Karpas-422 (cell line): ENCODE data around the gene SCLT1. TPM values are rescaled to one million over a fixed set of nuclear protein-coding genes. Genes with fewer than 3 reads are reported as not detected.

Experiments
- DNase-seq: peaks from one replicate; pipeline ENCODE4 v3.0.0-alpha.2; 2015
- H2AFZ ChIP-seq: fragments of 200-600 bp; sonication (generic); 2 replicates; pipeline ENCODE4 v1.6.1; 2014; ENCODE audit warnings: antibody characterized with exemption, low read length, mixed read lengths
- H3K27ac ChIP-seq: fragments of 200-600 bp; sonication (generic); 2 replicates; pipeline ENCODE4 v1.5.1; 2014; ENCODE audit warnings: mild to moderate bottlenecking, low read length, moderate library complexity
- H3K27me3 ChIP-seq: fragments of 200-600 bp; sonication (generic); 2 replicates; pipeline ENCODE4 v1.6.1; 2014; ENCODE audit warnings: low read length, mixed read lengths
- H3K36me3 ChIP-seq: fragments of 200-600 bp; sonication (generic); 2 replicates; pipeline ENCODE4 v1.6.1; 2014; ENCODE audit warnings: low read length, mixed read lengths; ENCODE audit not compliant: insufficient read depth
- H3K4me1 ChIP-seq: fragments of 200-600 bp; sonication (generic); 2 replicates; pipeline ENCODE4 v1.6.1; 2014; ENCODE audit warnings: mild to moderate bottlenecking, low read length, mixed read lengths
- H3K4me2 ChIP-seq: fragments of 200-600 bp; sonication (generic); 2 replicates; pipeline ENCODE4 v1.6.1; 2014; ENCODE audit warnings: low read length, low read depth, mild to moderate bottlenecking; ENCODE audit not compliant: poor library complexity, severe bottlenecking
- H3K4me3 ChIP-seq: fragments of 200-600 bp; sonication (generic); 2 replicates; pipeline ENCODE4 v1.5.1; 2014; ENCODE audit warnings: mild to moderate bottlenecking, antibody characterized with exemption, low read length, mixed read lengths
- H3K79me2 ChIP-seq: fragments of 200-600 bp; sonication (generic); 2 replicates; pipeline ENCODE4 v1.6.1; 2014; ENCODE audit warnings: mild to moderate bottlenecking, low read length, mixed read lengths
- H3K9ac ChIP-seq: fragments of 200-600 bp; sonication (generic); 2 replicates; pipeline ENCODE4 v1.6.0; 2014; ENCODE audit warnings: low read length
- H3K9me2 ChIP-seq: fragments of 200-600 bp; sonication (generic), shearing (Covaris generic); replicated peaks from 2 replicates; pipeline ENCODE4 v1.6.0; 2014; ENCODE audit warnings: mild to moderate bottlenecking, low read length, moderate library complexity; ENCODE audit not compliant: insufficient read depth
- H3K9me3 ChIP-seq: fragments of 300-700, 200-600 bp; sonication (generic); 2 replicates; pipeline ENCODE4 v1.6.1; 2014; ENCODE audit warnings: low read length, mixed read lengths
- H4K20me1 ChIP-seq: fragments of 200-600 bp; sonication (generic); 2 replicates; pipeline ENCODE4 v1.6.1; 2014; ENCODE audit warnings: mild to moderate bottlenecking, antibody characterized with exemption, low read length, low read depth; ENCODE audit not compliant: insufficient read depth
- small RNA-seq: library from RNA; depleted of rRNA; stranded (forward); fragments of <200 nt; gene quantifications from one replicate; pipeline ENCODE3, GENCODE V24; 2014
- total RNA-seq: library from RNA; depleted of rRNA; stranded (reverse); fragments of >200 nt; shearing (Covaris generic); gene quantifications from 2 replicates; pipeline ENCODE4 v1.2.3, GENCODE V29; 2014; ENCODE audit warnings: low replicate concordance; rRNA removed

The SCLT1 gene
- total RNA-seq, 1 experiment from 2014 or later = 79.9 TPM

DNA sequence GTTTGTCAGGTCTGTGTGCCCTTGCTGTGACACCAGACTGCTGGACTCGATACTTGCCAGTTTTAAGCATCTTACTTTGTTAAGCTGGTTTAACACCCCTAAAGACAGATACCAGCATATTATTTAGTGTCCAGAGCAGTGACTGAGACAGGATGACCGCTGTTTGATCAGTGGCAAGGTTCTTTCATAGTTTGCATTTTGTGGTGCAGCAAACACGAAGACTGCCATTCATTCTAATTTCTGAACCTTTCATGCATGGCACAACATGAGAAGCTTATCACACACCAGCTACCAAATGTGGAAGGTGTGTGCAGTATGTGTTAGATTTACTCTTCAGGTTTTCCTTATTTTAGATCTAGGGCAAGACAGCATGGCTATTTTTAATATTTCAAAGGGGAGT lies 255.7 kb downstream of the SCLT1 start:
- H3K9me2 ChIP-seq = no peaks in the 10 kb centered on the region
- H3K36me3 ChIP-seq = peaks cover 61% of the 10 kb centered on the region
- H3K79me2 ChIP-seq = peaks cover 99% of the 10 kb centered on the region
- H4K20me1 ChIP-seq = peaks cover 31% of the 10 kb centered on the region
- no peak overlapping the region for H3K27ac ChIP-seq
- H3K4me1 ChIP-seq = peaks cover 35% of the 10 kb centered on the region
- H3K9me3 ChIP-seq = no peaks in the 10 kb centered on the region
- no peaks in the 10 kb centered on the region for H3K27me3 ChIP-seq
- no peak overlapping the region for H3K4me2 ChIP-seq
- H2AFZ ChIP-seq = no peak overlapping the region
- no peak for DNase-seq
- no peak overlapping the region for H3K4me3 ChIP-seq
- no peak overlapping the region for H3K9ac ChIP-seq

DNA sequence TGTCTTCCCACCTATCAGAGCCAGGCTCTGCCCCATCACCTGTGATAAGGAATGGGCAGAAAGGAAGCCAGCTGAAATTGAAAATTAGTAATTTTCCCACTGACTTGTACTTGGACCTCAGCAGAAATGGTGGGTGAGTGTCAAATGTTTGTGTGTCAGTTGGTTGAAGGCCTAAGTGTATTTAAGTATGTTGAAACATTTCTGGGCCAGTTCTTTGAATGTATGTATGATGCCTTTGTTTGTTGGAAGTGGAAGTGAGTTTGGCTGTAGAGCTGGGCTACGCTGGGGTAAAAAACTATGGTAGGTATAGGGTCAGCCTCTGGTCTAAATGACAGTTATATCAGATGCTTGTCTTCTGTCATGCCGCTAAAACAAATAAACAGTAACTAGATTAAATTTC lies 256.1 kb downstream of the SCLT1 start:
- no peaks in the 10 kb centered on the region for H3K9me2 ChIP-seq
- no peak for DNase-seq
- H3K36me3 ChIP-seq = peaks cover 61% of the 10 kb centered on the region
- no peak overlapping the region for H3K4me2 ChIP-seq
- H2AFZ ChIP-seq = no peak overlapping the region
- H3K4me1 ChIP-seq = peaks cover 37% of the 10 kb centered on the region
- no peaks in the 10 kb centered on the region for H3K27me3 ChIP-seq
- no peaks in the 10 kb centered on the region for H3K9me3 ChIP-seq
- H4K20me1 ChIP-seq = peaks cover 32% of the 10 kb centered on the region
- no peak overlapping the region for H3K9ac ChIP-seq
- no peak overlapping the region for H3K27ac ChIP-seq
- H3K79me2 ChIP-seq = peaks cover 99% of the 10 kb centered on the region
- no peak overlapping the region for H3K4me3 ChIP-seq

DNA sequence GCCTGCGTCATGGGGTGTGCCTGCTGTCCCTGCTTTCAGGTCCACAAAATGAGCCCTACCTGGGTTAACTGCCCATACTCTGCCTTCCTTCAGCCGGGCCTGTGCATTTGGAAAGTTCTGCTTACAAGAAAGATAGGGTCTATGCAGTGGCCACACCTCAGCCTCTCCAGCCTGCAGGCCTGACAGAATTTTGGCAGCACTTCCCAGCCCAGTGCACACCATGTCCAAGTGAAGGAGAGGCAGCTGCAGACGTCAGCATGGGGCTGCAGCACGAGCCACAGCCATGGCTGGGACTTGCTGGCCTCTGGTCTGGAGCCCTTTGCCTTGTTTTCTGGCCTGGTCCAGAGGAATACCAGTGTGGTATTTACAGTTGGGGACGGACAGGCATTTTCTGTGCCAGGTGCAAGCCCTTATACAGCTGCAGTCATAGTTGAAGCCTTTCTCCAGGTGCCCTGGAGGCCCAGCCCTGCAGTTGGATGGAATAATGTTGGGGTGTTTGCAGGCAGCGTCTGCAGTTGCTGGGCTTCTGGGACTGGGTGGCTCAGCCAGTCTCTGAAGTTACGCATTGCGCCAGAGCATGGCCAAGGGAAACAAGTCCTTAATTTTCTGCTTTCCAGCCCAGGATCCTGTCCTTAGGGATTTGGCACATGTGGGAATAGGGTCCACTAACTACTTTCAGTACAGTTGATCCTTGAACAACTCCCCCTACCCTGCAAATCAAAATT lies 257.7 kb downstream of the SCLT1 start:
- Histone ChIP-seq H3K27me3 (no peaks in the 10 kb centered on the region), H2AFZ (no peak overlapping the region), H3K4me3 (no peak overlapping the region), H3K9me3 (no peaks in the 10 kb centered on the region), H3K9me2 (no peaks in the 10 kb centered on the region), H3K4me2 (no peak overlapping the region), H3K79me2 (peaks cover 99% of the 10 kb centered on the region), H3K27ac (no peak overlapping the region), H3K36me3 (peaks cover 63% of the 10 kb centered on the region), H4K20me1 (peaks cover 44% of the 10 kb centered on the region), H3K4me1 (peaks cover 52% of the 10 kb centered on the region), H3K9ac (no peak overlapping the region)
- DNase-seq = no peak

Small RNA genes lying within 50 kb of the gene (small RNA-seq; reads per million reads assigned to genes)
- not detected for gene AC093826.2

Other genes with a start within 250 kb of the SCLT1 start
- gene C4orf33, start 2.6 kb upstream of the SCLT1 start, total RNA-seq = 13.0 and 21.9 TPM in 2 replicates